Stomach (tissue), 4 donors: Measurements from ENCODE around the gene SLC24A3.

Source experiments
- EP300 ChIP-seq: sonication (generic); formaldehyde crosslinking; IDR thresholded peaks from one replicate; pipeline ENCODE4 v1.6.1; 2017; ENCODE audit warnings: antibody characterized with exemption
- POLR2A ChIP-seq, 4 donors: fragments of 450-650 bp; IDR thresholded peaks; one replicate each; pipeline ENCODE4 v1.6.1; 2016; ENCODE audit warnings: antibody characterized with exemption in 4 of 4, control low read depth in 2 of 4, mild to moderate bottlenecking in 1 of 4, moderate library complexity in 1 of 4
- POLR2AphosphoS5 ChIP-seq, 3 donors: sonication (generic); formaldehyde crosslinking; IDR thresholded peaks; one replicate each; pipeline ENCODE4 v1.6.1; 2016; ENCODE audit warnings: antibody characterized with exemption in 3 of 3
- TF ChIP-seq, protein P1 (sequence below), 7 experiments: fragments of 450-650 bp in 4 of 7; fragments of 200-600 bp in 3 of 7; sonication (generic) in 3 of 7; IDR thresholded peaks; one replicate each; pipeline ENCODE4 v1.5.1; 2016 to 2019; ENCODE audit warnings: antibody characterized with exemption in 7 of 7, control low read depth in 2 of 7, mild to moderate bottlenecking in 1 of 7

DNA sequence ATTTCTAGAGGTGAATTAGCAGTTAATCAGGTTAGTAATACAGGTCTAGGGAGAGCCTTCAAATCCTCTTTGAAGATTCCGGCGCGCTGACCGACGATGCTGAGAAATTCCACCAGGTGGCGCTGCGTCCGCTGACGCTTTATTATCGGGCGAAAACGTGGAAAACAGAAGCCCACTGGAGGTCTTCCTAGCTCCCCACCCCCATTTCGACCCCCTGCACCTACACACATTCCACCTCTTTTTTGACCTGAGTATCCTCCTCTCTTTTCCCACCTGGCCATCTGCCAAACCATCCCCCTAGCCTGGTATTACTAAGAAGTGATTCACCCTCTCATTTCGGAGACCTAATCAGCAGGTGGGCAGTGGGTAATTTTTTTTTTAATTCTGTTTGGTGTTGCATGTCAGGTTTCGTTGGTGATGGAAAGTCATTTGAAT is 480.3 kb downstream of the SLC24A3 start:
- TF ChIP-seq, protein P1, sequence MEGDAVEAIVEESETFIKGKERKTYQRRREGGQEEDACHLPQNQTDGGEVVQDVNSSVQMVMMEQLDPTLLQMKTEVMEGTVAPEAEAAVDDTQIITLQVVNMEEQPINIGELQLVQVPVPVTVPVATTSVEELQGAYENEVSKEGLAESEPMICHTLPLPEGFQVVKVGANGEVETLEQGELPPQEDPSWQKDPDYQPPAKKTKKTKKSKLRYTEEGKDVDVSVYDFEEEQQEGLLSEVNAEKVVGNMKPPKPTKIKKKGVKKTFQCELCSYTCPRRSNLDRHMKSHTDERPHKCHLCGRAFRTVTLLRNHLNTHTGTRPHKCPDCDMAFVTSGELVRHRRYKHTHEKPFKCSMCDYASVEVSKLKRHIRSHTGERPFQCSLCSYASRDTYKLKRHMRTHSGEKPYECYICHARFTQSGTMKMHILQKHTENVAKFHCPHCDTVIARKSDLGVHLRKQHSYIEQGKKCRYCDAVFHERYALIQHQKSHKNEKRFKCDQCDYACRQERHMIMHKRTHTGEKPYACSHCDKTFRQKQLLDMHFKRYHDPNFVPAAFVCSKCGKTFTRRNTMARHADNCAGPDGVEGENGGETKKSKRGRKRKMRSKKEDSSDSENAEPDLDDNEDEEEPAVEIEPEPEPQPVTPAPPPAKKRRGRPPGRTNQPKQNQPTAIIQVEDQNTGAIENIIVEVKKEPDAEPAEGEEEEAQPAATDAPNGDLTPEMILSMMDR (IDR thresholded peaks at IDR 0.05) = peak in 5 of 7 experiments; percentile 77 to 98 (median 90)
- no peak for TF ChIP-seq POLR2AphosphoS5 (IDR thresholded peaks at IDR 0.05)
- TF ChIP-seq POLR2A (IDR thresholded peaks at IDR 0.05) = no peak
- no peak for TF ChIP-seq EP300
